H9 (cell line): ENCODE results near the gene KICS2. TPM values are rescaled to one million over a fixed set of nuclear protein-coding genes. Genes with fewer than 3 reads are reported as not detected.

Experiments used
- DNase-seq: peaks from one replicate; pipeline ENCODE4 v3.0.0-alpha.2; 2017
- H2AFZ ChIP-seq: one replicate; pipeline ENCODE4 v1.6.1; 2013; ENCODE audit warnings: mild to moderate bottlenecking, low read length, control low read depth, moderate library complexity
- H2AK5ac ChIP-seq: 2 replicates; pipeline ENCODE4 v1.6.1; 2013; ENCODE audit warnings: low read length, control low read depth, mixed read lengths; ENCODE audit not compliant: insufficient read length
- H2BK120ac ChIP-seq: one replicate; pipeline ENCODE4 v1.6.1; 2013; ENCODE audit warnings: low read depth, mild to moderate bottlenecking, low read length, control low read depth, inconsistent platforms; ENCODE audit not compliant: poor library complexity, severe bottlenecking
- H2BK12ac ChIP-seq: 2 replicates; pipeline ENCODE4 v1.6.1; 2013; ENCODE audit warnings: low read length, control low read depth, mixed read lengths, low read depth; ENCODE audit not compliant: insufficient read length
- H2BK15ac ChIP-seq: 2 replicates; pipeline ENCODE4 v1.6.1; 2013; ENCODE audit warnings: low read depth, low read length, control low read depth
- H2BK20ac ChIP-seq: one replicate; pipeline ENCODE4 v1.6.1; 2013; ENCODE audit warnings: low read depth, mild to moderate bottlenecking, low read length, control low read depth, inconsistent platforms; ENCODE audit not compliant: poor library complexity, severe bottlenecking
- H2BK5ac ChIP-seq: 2 replicates; pipeline ENCODE4 v1.6.1; 2013; ENCODE audit warnings: low read length, control low read depth, mixed read lengths; ENCODE audit not compliant: insufficient read length
- H3K14ac ChIP-seq: 2 replicates; pipeline ENCODE4 v1.6.1; 2013; ENCODE audit warnings: low read length, control low read depth; ENCODE audit not compliant: insufficient read depth
- H3K18ac ChIP-seq: 2 replicates; pipeline ENCODE4 v1.6.1; 2013; ENCODE audit warnings: low read depth, mild to moderate bottlenecking, mixed read lengths, low read length, control low read depth; ENCODE audit not compliant: insufficient read length
- H3K23ac ChIP-seq: 2 replicates; pipeline ENCODE4 v1.6.1; 2013; ENCODE audit warnings: low read length, control low read depth, mixed read lengths, low read depth; ENCODE audit not compliant: insufficient read length
- H3K23me2 ChIP-seq: 2 replicates; pipeline ENCODE4 v1.6.1; 2013; ENCODE audit warnings: low read depth, mild to moderate bottlenecking, mixed read lengths, low read length, control low read depth; ENCODE audit not compliant: insufficient read length, poor library complexity, severe bottlenecking
- H3K27ac ChIP-seq: 2 replicates; pipeline ENCODE4 v1.5.1; 2013; ENCODE audit warnings: low read length, control low read depth, mixed read lengths, low read depth; ENCODE audit not compliant: insufficient read length
- H3K27me3 ChIP-seq: 2 replicates; pipeline ENCODE4 v1.6.1; 2013; ENCODE audit warnings: low read length, control low read depth, inconsistent platforms; ENCODE audit not compliant: insufficient read depth
- H3K4ac ChIP-seq: 2 replicates; pipeline ENCODE4 v1.6.1; 2013; ENCODE audit warnings: low read depth, mild to moderate bottlenecking, control low read depth, inconsistent platforms, low read length, moderate library complexity
- H3K4me1 ChIP-seq: 2 replicates; pipeline ENCODE4 v1.6.1; 2013; ENCODE audit warnings: low read length, control low read depth, inconsistent platforms; ENCODE audit not compliant: insufficient read depth
- H3K4me2 ChIP-seq: 2 replicates; pipeline ENCODE4 v1.6.1; 2013; ENCODE audit warnings: low read length, control low read depth, mixed read lengths; ENCODE audit not compliant: insufficient read length, insufficient read depth
- H3K56ac ChIP-seq: 2 replicates; pipeline ENCODE4 v1.6.1; 2013; ENCODE audit warnings: low read depth, mild to moderate bottlenecking, mixed read lengths, low read length, control low read depth; ENCODE audit not compliant: insufficient read length
- H3K79me1 ChIP-seq: 2 replicates; pipeline ENCODE4 v1.6.1; 2013; ENCODE audit warnings: low read depth, mild to moderate bottlenecking, moderate library complexity, low read length, control low read depth, inconsistent platforms; ENCODE audit not compliant: insufficient read depth, poor library complexity, severe bottlenecking
- H3K79me2 ChIP-seq: 2 replicates; pipeline ENCODE4 v1.6.1; 2013; ENCODE audit warnings: low read length, control low read depth, inconsistent platforms; ENCODE audit not compliant: insufficient read depth
- H3K9ac ChIP-seq: 2 replicates; pipeline ENCODE4 v1.6.1; 2013; ENCODE audit warnings: low read length, control low read depth, mixed read lengths; ENCODE audit not compliant: insufficient read length; ENCODE audit errors: extremely low read depth
- H3K9me3 ChIP-seq: one replicate; pipeline ENCODE4 v1.6.1; 2013; ENCODE audit warnings: low read depth, low read length, inconsistent platforms; ENCODE audit not compliant: control insufficient read depth
- H3T11ph ChIP-seq: one replicate; pipeline ENCODE4 v1.6.1; 2013; ENCODE audit warnings: mild to moderate bottlenecking, low read length, control low read depth, inconsistent platforms
- H4K20me1 ChIP-seq: one replicate; pipeline ENCODE4 v1.6.1; 2013; ENCODE audit not compliant: control insufficient read depth, insufficient read length, insufficient read depth
- H4K5ac ChIP-seq: 2 replicates; pipeline ENCODE4 v1.6.1; 2013; ENCODE audit warnings: low read depth, mild to moderate bottlenecking, mixed read lengths, low read length, control low read depth; ENCODE audit not compliant: insufficient read length
- H4K8ac ChIP-seq: replicated peaks from 2 replicates; pipeline ENCODE4 v1.6.1; 2013; ENCODE audit warnings: low read length, control low read depth, mixed read lengths, low read depth; ENCODE audit not compliant: insufficient read length
- H4K91ac ChIP-seq: 2 replicates; pipeline ENCODE4 v1.6.1; 2013; ENCODE audit warnings: low read depth, mild to moderate bottlenecking, moderate library complexity, mixed read lengths, low read length, control low read depth; ENCODE audit not compliant: insufficient read length
- H3K27ac Mint-ChIP-seq, 3 experiments: 2 replicates in 2 of 3; 3 replicates in 1 of 3; pipeline ENCODE4 v1.8.0; 2020 to 2021; ENCODE audit warnings: mixed read lengths in 3 of 3, mild to moderate bottlenecking in 1 of 3, moderate library complexity in 1 of 3
- H3K27me3 Mint-ChIP-seq: 2 replicates; pipeline ENCODE4 v1.8.0; 2021; ENCODE audit warnings: low read depth, mild to moderate bottlenecking, moderate library complexity, mixed read lengths
- H3K36me3 Mint-ChIP-seq, 3 experiments: 2 replicates in 2 of 3; 3 replicates in 1 of 3; pipeline ENCODE4 v1.8.0; 2020 to 2021; ENCODE audit warnings: low read depth in 3 of 3, mixed read lengths in 3 of 3; ENCODE audit not compliant: insufficient read depth in 1 of 3
- H3K4me1 Mint-ChIP-seq, 2 experiments: 2 replicates each; pipeline ENCODE4 v1.8.0; 2020; ENCODE audit warnings: mixed read lengths in 2 of 2
- H3K4me3 Mint-ChIP-seq, 2 experiments: 2 replicates in 1 of 2; 3 replicates in 1 of 2; pipeline ENCODE4 v1.8.0; 2020 to 2021; ENCODE audit warnings: mild to moderate bottlenecking in 2 of 2, mixed read lengths in 2 of 2, moderate library complexity in 1 of 2
- H3K9me3 Mint-ChIP-seq, 2 experiments: 2 replicates in 1 of 2; 3 replicates in 1 of 2; pipeline ENCODE4 v1.8.0; 2020; ENCODE audit warnings: mild to moderate bottlenecking in 2 of 2, mixed read lengths in 2 of 2, moderate library complexity in 1 of 2
- WGBS: extraction: QIAGEN DNeasy Blood & Tissue Kit; methylation state at CpG from one replicate; pipeline ENCODE4 v1.1.7; 2013; ENCODE audit warnings: missing lambda C conversion rate, low lambda C conversion rate, mixed read lengths; ENCODE audit not compliant: insufficient read length; ENCODE audit errors: extremely low coverage; 5-methylcytosine and 5-hydroxymethylcytosine counted together
- total RNA-seq: library from RNA; stranded (reverse); gene quantifications from 2 replicates; pipeline ENCODE4 v1.2.1, GENCODE V29; 2021
- TF ChIP-seq, protein P1 (sequence below): fragments of 200-600 bp; sonication (generic); conservative IDR thresholded peaks from 3 replicates; pipeline ENCODE4 v1.8.0; 2021; ENCODE audit warnings: antibody characterized with exemption, mild to moderate bottlenecking

KICS2 gene
- total RNA-seq, 1 experiment from 2014 or later, result 7.3 TPM

DNA sequence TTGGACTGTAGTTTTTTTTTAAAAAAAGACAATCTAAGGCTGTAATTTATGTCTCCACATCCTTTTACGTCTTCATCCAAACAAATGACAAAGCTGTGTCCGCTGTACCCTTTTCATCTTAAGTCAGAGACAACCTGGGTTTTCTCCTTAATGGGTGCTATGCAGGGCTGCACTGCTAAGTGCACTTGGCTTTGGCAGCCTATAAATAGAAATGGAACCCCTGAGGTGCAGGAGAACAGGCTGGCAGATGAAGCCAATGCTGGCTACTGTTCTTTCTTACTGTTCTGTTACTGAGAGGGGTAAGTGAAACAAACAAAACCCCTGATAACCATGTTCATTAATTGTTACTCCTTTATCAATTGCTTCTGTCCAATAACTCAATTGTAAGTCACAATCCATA is 47.1 kb upstream of the KICS2 start:
- no peak overlapping the region for H4K5ac ChIP-seq
- Mint-ChIP-seq H3K4me3 (no peak overlapping the region), H3K27me3 (no peaks in the 10 kb centered on the region), H3K36me3 (no peaks in the 10 kb centered on the region), H3K9me3 (no peaks in the 10 kb centered on the region), H3K4me1 (peaks cover 6 to 7% of the 10 kb centered on the region in 2 experiments), H3K27ac (no peak overlapping the region)
- H2BK12ac ChIP-seq, result no peak overlapping the region
- H3K56ac ChIP-seq, result no peak overlapping the region
- no peak overlapping the region for H3K4ac ChIP-seq
- H4K8ac ChIP-seq, result no peak overlapping the region
- no peak overlapping the region for H2BK5ac ChIP-seq
- H3K4me1 ChIP-seq, result no peaks in the 10 kb centered on the region; the same call in 1 of the 2 replicates
- H3K14ac ChIP-seq, result no peak overlapping the region
- H2BK15ac ChIP-seq, result no peak overlapping the region
- H2AK5ac ChIP-seq, result no peak overlapping the region
- no peaks in the 10 kb centered on the region for H3K9me3 ChIP-seq
- H3K9ac ChIP-seq, result no peak overlapping the region
- TF ChIP-seq, protein P1, sequence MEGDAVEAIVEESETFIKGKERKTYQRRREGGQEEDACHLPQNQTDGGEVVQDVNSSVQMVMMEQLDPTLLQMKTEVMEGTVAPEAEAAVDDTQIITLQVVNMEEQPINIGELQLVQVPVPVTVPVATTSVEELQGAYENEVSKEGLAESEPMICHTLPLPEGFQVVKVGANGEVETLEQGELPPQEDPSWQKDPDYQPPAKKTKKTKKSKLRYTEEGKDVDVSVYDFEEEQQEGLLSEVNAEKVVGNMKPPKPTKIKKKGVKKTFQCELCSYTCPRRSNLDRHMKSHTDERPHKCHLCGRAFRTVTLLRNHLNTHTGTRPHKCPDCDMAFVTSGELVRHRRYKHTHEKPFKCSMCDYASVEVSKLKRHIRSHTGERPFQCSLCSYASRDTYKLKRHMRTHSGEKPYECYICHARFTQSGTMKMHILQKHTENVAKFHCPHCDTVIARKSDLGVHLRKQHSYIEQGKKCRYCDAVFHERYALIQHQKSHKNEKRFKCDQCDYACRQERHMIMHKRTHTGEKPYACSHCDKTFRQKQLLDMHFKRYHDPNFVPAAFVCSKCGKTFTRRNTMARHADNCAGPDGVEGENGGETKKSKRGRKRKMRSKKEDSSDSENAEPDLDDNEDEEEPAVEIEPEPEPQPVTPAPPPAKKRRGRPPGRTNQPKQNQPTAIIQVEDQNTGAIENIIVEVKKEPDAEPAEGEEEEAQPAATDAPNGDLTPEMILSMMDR, result no peak
- no peak overlapping the region for H2AFZ ChIP-seq
- H3K4me2 ChIP-seq, result no peak overlapping the region
- no peaks in the 10 kb centered on the region for H4K20me1 ChIP-seq
- no peaks in the 10 kb centered on the region for H3K23me2 ChIP-seq
- H3K79me1 ChIP-seq, result no peaks in the 10 kb centered on the region
- no peak overlapping the region for H4K91ac ChIP-seq
- no peaks in the 10 kb centered on the region for H3K27me3 ChIP-seq
- no peak for DNase-seq
- no CpG with 5 or more reads among the region's 2 CpGs for WGBS
- H3K23ac ChIP-seq, result no peak overlapping the region
- H2BK120ac ChIP-seq, result no peak overlapping the region
- no peak overlapping the region for H2BK20ac ChIP-seq
- no peak overlapping the region for H3T11ph ChIP-seq
- no peak overlapping the region for H3K18ac ChIP-seq
- H3K79me2 ChIP-seq, result no peaks in the 10 kb centered on the region
- no peak overlapping the region for H3K27ac ChIP-seq
